H1 (cell line): ENCODE data around the gene NMNAT3. TPM values are rescaled to one million over a fixed set of nuclear protein-coding genes. Genes with fewer than 3 reads are reported as not detected.

Experiments
- CBX8 ChIP-seq: fragments of 300-800, 300-1000 bp; sonication (generic); IDR thresholded peaks from 2 replicates; pipeline ENCODE4 v1.7.1; 2016; ENCODE audit warnings: low read depth, low read length, borderline replicate concordance
- GABPA ChIP-seq: IDR thresholded peaks from 2 replicates; pipeline ENCODE4 v1.6.1; 2011; ENCODE audit warnings: mild to moderate bottlenecking, low read length, moderate library complexity, borderline replicate concordance; ENCODE audit not compliant: insufficient read depth
- SAP30 ChIP-seq: fragments of 300-600 bp; sonication (generic); IDR thresholded peaks from 2 replicates; pipeline ENCODE4 v1.7.1; 2012; ENCODE audit warnings: low read length, moderate library complexity, mild to moderate bottlenecking, inconsistent platforms; ENCODE audit not compliant: insufficient read depth, insufficient replicate concordance
- polyA plus RNA-seq, 7 experiments: library from polyadenylated mRNA; depleted of rRNA in 3 of 7; stranded (reverse) in 5 of 7; unstranded in 2 of 7; fragments of >200 nt in 5 of 7; fragments of 200-250 nt in 2 of 7; gene quantifications; 1 replicate in 5 of 7; 2 replicates in 1 of 7; 4 replicates in 1 of 7; pipeline versions ENCODE4 v1.2.1 to v1.2.3, GENCODE V29; 2011 to 2013; ENCODE audit warnings: missing spikeins in 2 of 7, mixed read lengths in 2 of 7
- total RNA-seq: library from RNA; stranded (reverse); fragmentation: NEBNext Ultra II Directional; extraction: Animal tissue kit (Norgen Biotek cat#: 25700); gene quantifications from 2 replicates; pipeline ENCODE4 v1.2.1, GENCODE V29; 2021

The NMNAT3 gene
- total and polyA plus RNA-seq, 2 of the 8 experiments (the other 6 are each of a cell fraction or from before 2014, with no cell fraction given) = 4.2 to 4.3 TPM

- TF ChIP-seq SAP30 (no peak), GABPA (no peak), CBX8 (no peak)
- TF ChIP-seq, all 59 proteins: peak for 3
These were observed 154.1 kb downstream of the NMNAT3 start (continued) for GRCh38 chr3:139523718-139524117.
